Heart left ventricle (tissue), 13 donors: Measurements from ENCODE around the gene ARPP21.

Experiments used
- POLR2A ChIP-seq, 2 donors: fragments of 450-650 bp; IDR thresholded peaks; one replicate each; pipeline ENCODE4 v1.6.1; 2017; ENCODE audit warnings: antibody characterized with exemption in 2 of 2, mild to moderate bottlenecking in 2 of 2, moderate library complexity in 2 of 2
- TF ChIP-seq, protein P1 (sequence below), 12 donors: fragments of 200-600 bp; sonication (generic) in 4 of 12; IDR thresholded peaks; one replicate each; pipeline versions ENCODE4 v1.5.0 to v1.8.0; 2018 to 2022; ENCODE audit warnings: antibody characterized with exemption in 12 of 12, mild to moderate bottlenecking in 5 of 12
- donor health status: ischemic (EF 13 %, LVEDD 7.1; RV severe dilation, severe dysfunction).
- donor health status: DM: no; HTN: yes; CAD: no.
- donor health status: DM: no; HTN: no; CAD: no.
- donor health status: ischemic (EF 25% LVEDD 6.9; RV normal size, moderate dysfunction).
- donor health status: ischemic (EF 25% LVEDD 5.7; RV mildly dilated, moderate dysfunction).
- donor health status: ischemic (EF 35%, LVEDD 5.7; RV mildly dilated, moderate dysfunction).
- donor health status: nonischemic (EF 11% LVEDD 7.7; RV severe dilation, severe dysfunction).
- donor health status: DM: yes; HTN: yes; CAD: no.
- donor health status: PGD.
- donor health status: ischemic (EF 29% LVEDD 5.4; RV normal size, mild dysfunction).
- donor health status: nonischemic (EF 23%, LVEDD 6.1; RV moderate dilation, normal function).

DNA sequence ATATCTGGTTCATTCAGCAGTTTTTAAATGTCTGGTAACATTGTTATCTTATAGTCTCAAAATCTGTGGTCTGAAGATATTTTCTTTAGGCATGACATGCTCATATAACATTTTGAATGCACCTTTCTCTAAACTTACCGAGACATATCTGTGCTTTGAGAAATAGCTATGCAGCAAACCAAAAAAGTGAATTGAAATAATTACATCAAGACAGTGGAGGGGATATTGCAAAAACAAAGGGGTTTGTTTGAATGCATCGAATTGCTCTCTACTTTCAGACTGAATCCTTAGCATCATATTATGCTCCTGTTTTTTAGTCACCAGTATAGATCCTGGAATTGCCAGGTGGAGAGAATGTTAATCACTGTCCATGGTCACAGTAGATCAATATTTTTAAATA is 5.1 kb downstream of the ARPP21 start:
- TF ChIP-seq, protein P1, sequence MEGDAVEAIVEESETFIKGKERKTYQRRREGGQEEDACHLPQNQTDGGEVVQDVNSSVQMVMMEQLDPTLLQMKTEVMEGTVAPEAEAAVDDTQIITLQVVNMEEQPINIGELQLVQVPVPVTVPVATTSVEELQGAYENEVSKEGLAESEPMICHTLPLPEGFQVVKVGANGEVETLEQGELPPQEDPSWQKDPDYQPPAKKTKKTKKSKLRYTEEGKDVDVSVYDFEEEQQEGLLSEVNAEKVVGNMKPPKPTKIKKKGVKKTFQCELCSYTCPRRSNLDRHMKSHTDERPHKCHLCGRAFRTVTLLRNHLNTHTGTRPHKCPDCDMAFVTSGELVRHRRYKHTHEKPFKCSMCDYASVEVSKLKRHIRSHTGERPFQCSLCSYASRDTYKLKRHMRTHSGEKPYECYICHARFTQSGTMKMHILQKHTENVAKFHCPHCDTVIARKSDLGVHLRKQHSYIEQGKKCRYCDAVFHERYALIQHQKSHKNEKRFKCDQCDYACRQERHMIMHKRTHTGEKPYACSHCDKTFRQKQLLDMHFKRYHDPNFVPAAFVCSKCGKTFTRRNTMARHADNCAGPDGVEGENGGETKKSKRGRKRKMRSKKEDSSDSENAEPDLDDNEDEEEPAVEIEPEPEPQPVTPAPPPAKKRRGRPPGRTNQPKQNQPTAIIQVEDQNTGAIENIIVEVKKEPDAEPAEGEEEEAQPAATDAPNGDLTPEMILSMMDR (IDR thresholded peaks at IDR 0.05) = no peak
- TF ChIP-seq POLR2A (IDR thresholded peaks at IDR 0.05) = no peak
